ENCODE results near the gene UMAD1.

GRCh38 chr7:7720750-7721621 lies 80.4 kb downstream of the UMAD1 start:
- TF ChIP-seq CTCF (conservative IDR thresholded peaks at IDR 0.05; ENCODE audit: low read length) = no peak
- TF ChIP-seq EZH2phosphoT487 (IDR thresholded peaks at IDR 0.05; ENCODE audit: borderline replicate concordance) = no peak
